HepG2 (cell line): ENCODE measurements around the gene YWHAQ. TPM values are rescaled to one million over a fixed set of nuclear protein-coding genes. Genes with fewer than 3 reads are reported as not detected.

Source experiments
- CENPX ChIP-seq: sonication (generic); formaldehyde crosslinking; IDR thresholded peaks from 2 replicates; pipeline ENCODE4 v1.9.0; 2021; ENCODE audit warnings: mild to moderate bottlenecking, missing genetic modification reagents, moderate library complexity
- DDIT3 ChIP-seq: sonication (generic); formaldehyde crosslinking; IDR thresholded peaks from 2 replicates; pipeline ENCODE4 v1.4.0; 2020; ENCODE audit warnings: mild to moderate bottlenecking, missing genetic modification reagents
- DMTF1 ChIP-seq: sonication (generic); formaldehyde crosslinking; IDR thresholded peaks from 2 replicates; pipeline ENCODE4 v1.4.0; 2020; ENCODE audit warnings: mild to moderate bottlenecking, missing genetic modification reagents
- FOSL1 ChIP-seq: sonication (generic); formaldehyde crosslinking; IDR thresholded peaks from 2 replicates; pipeline ENCODE4 v1.9.0; 2021; ENCODE audit warnings: missing genetic modification reagents, borderline replicate concordance
- GTF3A ChIP-seq: sonication (generic); formaldehyde crosslinking; conservative IDR thresholded peaks from 2 replicates; pipeline ENCODE4 v1.4.0; 2020; ENCODE audit warnings: mild to moderate bottlenecking, missing genetic modification reagents
- HDAC2 ChIP-seq: sonication (generic); formaldehyde crosslinking; IDR thresholded peaks from 2 replicates; pipeline ENCODE4 v1.4.0; 2020; ENCODE audit warnings: missing genetic modification reagents
- HDAC6 ChIP-seq: fragments of 200-600 bp; sonication (generic); IDR thresholded peaks from 2 replicates; pipeline ENCODE4 v1.7.0; 2017; ENCODE audit warnings: mild to moderate bottlenecking, antibody characterized with exemption, low read length, low read depth
- IRF9 ChIP-seq: sonication (generic); formaldehyde crosslinking; IDR thresholded peaks from 2 replicates; pipeline ENCODE4 v1.8.0; 2022; ENCODE audit warnings: missing genetic modification reagents, mild to moderate bottlenecking, borderline replicate concordance
- LCORL ChIP-seq, 2 experiments: fragments of 450-650 bp in 1 of 2; sonication (generic) in 1 of 2; formaldehyde crosslinking in 1 of 2; IDR thresholded peaks; 2 replicates each; pipeline versions ENCODE4 v1.5.0 to v1.6.1; 2017 to 2020; ENCODE audit warnings: antibody characterized with exemption in 1 of 2, missing genetic modification reagents in 1 of 2
- MYNN ChIP-seq: sonication (generic); formaldehyde crosslinking; IDR thresholded peaks from 2 replicates; pipeline ENCODE4 v1.4.0; 2020; ENCODE audit warnings: mild to moderate bottlenecking, low read depth, missing genetic modification reagents
- RFXANK ChIP-seq: IDR thresholded peaks from 2 replicates; pipeline ENCODE4 v1.6.1; 2016
- SMARCE1 ChIP-seq: fragments of 450-650 bp; IDR thresholded peaks from 2 replicates; pipeline ENCODE4 v1.6.1; 2017; ENCODE audit warnings: borderline replicate concordance
- SNRNP70 ChIP-seq: fragments of 200-400 bp; formaldehyde crosslinking; IDR thresholded peaks from 2 replicates; pipeline ENCODE4 v1.6.1; 2017; ENCODE audit warnings: mild to moderate bottlenecking, low read depth, low read length, moderate library complexity
- TAF15 ChIP-seq: fragments of 200-400 bp; formaldehyde crosslinking; IDR thresholded peaks from one replicate; pipeline ENCODE4 v1.6.1; 2018; ENCODE audit warnings: mild to moderate bottlenecking, low read depth, low read length; ENCODE audit not compliant: poor library complexity, severe bottlenecking
- TOE1 ChIP-seq: sonication (generic); formaldehyde crosslinking; IDR thresholded peaks from 2 replicates; pipeline ENCODE4 v1.4.0; 2020; ENCODE audit warnings: mild to moderate bottlenecking, missing genetic modification reagents
- ZNF138 ChIP-seq: sonication (generic); formaldehyde crosslinking; IDR thresholded peaks from 2 replicates; pipeline ENCODE4 v1.5.0; 2020; ENCODE audit warnings: mild to moderate bottlenecking, low read depth, missing genetic modification reagents
- ZNF282 ChIP-seq: fragments of 450-650 bp; IDR thresholded peaks from 2 replicates; pipeline ENCODE4 v1.6.1; 2018; ENCODE audit not compliant: partially characterized antibody
- ZNF3 ChIP-seq: IDR thresholded peaks from 2 replicates; pipeline ENCODE4 v1.7.0; 2017; ENCODE audit warnings: inconsistent platforms
- ZNF326 ChIP-seq: sonication (generic); formaldehyde crosslinking; IDR thresholded peaks from 2 replicates; pipeline ENCODE4 v1.4.0; 2020; ENCODE audit warnings: missing genetic modification reagents, borderline replicate concordance
- ZNF367 ChIP-seq: sonication (generic); formaldehyde crosslinking; IDR thresholded peaks from 2 replicates; pipeline ENCODE4 v1.4.0; 2020; ENCODE audit warnings: missing genetic modification reagents, borderline replicate concordance
- ZNF567 ChIP-seq: sonication (generic); formaldehyde crosslinking; IDR thresholded peaks from 2 replicates; pipeline ENCODE4 v1.8.1; 2023; ENCODE audit warnings: mild to moderate bottlenecking, missing genetic modification reagents, borderline replicate concordance
- ZNF687 ChIP-seq: sonication (generic); formaldehyde crosslinking; IDR thresholded peaks from 2 replicates; pipeline ENCODE4 v1.5.1; 2020; ENCODE audit warnings: mild to moderate bottlenecking, missing genetic modification reagents, moderate library complexity
- ZNF792 ChIP-seq: IDR thresholded peaks from 2 replicates; pipeline ENCODE4 v1.6.1; 2016
- polyA plus RNA-seq, 8 experiments: library from polyadenylated mRNA; depleted of rRNA in 3 of 8; stranded (reverse) in 7 of 8; unstranded in 1 of 8; fragments of >200 nt; fragmentation: Illumina TruSeq in 4 of 8; extraction: Trizol in 4 of 8; gene quantifications; 2 replicates each; pipeline versions ENCODE4 v1.2.1 to v1.2.3, GENCODE V29; 2011 to 2016; ENCODE audit warnings: low read depth in 4 of 8, missing spikeins in 1 of 8, mixed read lengths in 1 of 8; ENCODE audit not compliant: insufficient read depth in 1 of 8
- total RNA-seq, 5 experiments: library from RNA; depleted of rRNA; stranded (reverse); fragments of >200 nt; fragmentation: Illumina TruSeq; extraction: Trizol; gene quantifications; 2 replicates each; pipeline ENCODE4 v1.2.3, GENCODE V29; 2016; ENCODE audit warnings: low read depth in 1 of 5

YWHAQ gene
- total and polyA plus RNA-seq, 2 of the 13 experiments (the other 11 are each of a cell fraction or from before 2014, with no cell fraction given), result 160 to 304 TPM

GRCh38 chr2:9630736-9631552, at the start of gene YWHAQ (continued):
- no peak for TF ChIP-seq DMTF1 (CRISPR knock-in tag)
- TF ChIP-seq TOE1 (CRISPR knock-in tag), result no peak
- no peak for TF ChIP-seq FOSL1 (CRISPR knock-in tag)
- no peak for TF ChIP-seq GTF3A
- peak; percentile 100 for TF ChIP-seq RFXANK (CRISPR knock-in tag)
- no peak for TF ChIP-seq SMARCE1
- TF ChIP-seq TAF15, result peak; percentile 52
- peak; percentile 70; the same call in 1 of the 2 replicates for TF ChIP-seq ZNF687 (CRISPR knock-in tag)
- peak; percentile 69; the same call in 1 of the 2 replicates for TF ChIP-seq ZNF3 (CRISPR knock-in tag)
- 0 out of 2 replicates have a peak, but pooled peaks have one; percentile 54 for TF ChIP-seq ZNF367 (CRISPR knock-in tag)
- TF ChIP-seq DDIT3 (CRISPR knock-in tag), result no peak
- no peak for TF ChIP-seq HDAC6
- TF ChIP-seq ZNF326 (CRISPR knock-in tag), result no peak
- no peak; the same call in 1 of the 2 replicates for TF ChIP-seq ZNF567 (CRISPR knock-in tag)
- TF ChIP-seq IRF9, result peak; percentile 20; the same call in 1 of the 2 replicates
- no peak for TF ChIP-seq ZNF792 (CRISPR knock-in tag)
- no peak for TF ChIP-seq CENPX (CRISPR knock-in tag)
- TF ChIP-seq LCORL (IDR thresholded peaks at IDR 0.05), result no peak
- TF ChIP-seq LCORL (CRISPR knock-in tag; IDR thresholded peaks at IDR 0.05), result peak; percentile 80
- TF ChIP-seq ZNF282, result no peak
- peak; percentile 39; the same call in 1 of the 2 replicates for TF ChIP-seq HDAC2 (CRISPR knock-in tag)
- TF ChIP-seq ZNF138 (CRISPR knock-in tag), result no peak; the same call in 1 of the 2 replicates
- TF ChIP-seq SNRNP70, result no peak
- no peak for TF ChIP-seq MYNN
